Trophoblast cell (in vitro differentiated cells and primary cell): ENCODE results near the gene KCNC2.
A peak's percentile ranks its signal among the peaks of the same experiment; 100 is the strongest.
"Not testable (repeated sequence)": the region's sequence is repeated elsewhere in the genome, so short reads cannot be mapped to it uniquely, and the experiment has no call there.

Experiments used
- DNase-seq, 2 donors: peaks; one replicate each; pipeline ENCODE4 v3.0.0-alpha.2; 2016
- H2AFZ ChIP-seq: 2 replicates; pipeline ENCODE4 v1.6.1; 2013; ENCODE audit warnings: low read length, moderate library complexity, mild to moderate bottlenecking; ENCODE audit not compliant: insufficient read depth, poor library complexity
- H2AK5ac ChIP-seq: 2 replicates; pipeline ENCODE4 v1.6.1; 2013; ENCODE audit warnings: mild to moderate bottlenecking, low read length
- H2BK120ac ChIP-seq: 2 replicates; pipeline ENCODE4 v1.6.1; 2013; ENCODE audit warnings: low read length, mild to moderate bottlenecking, moderate library complexity; ENCODE audit not compliant: insufficient read depth, poor library complexity
- H2BK12ac ChIP-seq: 2 replicates; pipeline ENCODE4 v1.6.1; 2013; ENCODE audit warnings: mild to moderate bottlenecking, low read length, moderate library complexity
- H2BK5ac ChIP-seq: 2 replicates; pipeline ENCODE4 v1.6.1; 2013; ENCODE audit warnings: low read length, low read depth, moderate library complexity, mild to moderate bottlenecking; ENCODE audit not compliant: poor library complexity
- H3K14ac ChIP-seq: 2 replicates; pipeline ENCODE4 v1.6.1; 2013; ENCODE audit warnings: mild to moderate bottlenecking, low read length
- H3K18ac ChIP-seq: 2 replicates; pipeline ENCODE4 v1.6.1; 2013; ENCODE audit warnings: mild to moderate bottlenecking, low read length
- H3K23ac ChIP-seq: 2 replicates; pipeline ENCODE4 v1.6.1; 2013; ENCODE audit warnings: low read length
- H3K27ac ChIP-seq: 2 replicates; pipeline ENCODE4 v1.5.1; 2013; ENCODE audit warnings: low read depth, mild to moderate bottlenecking, inconsistent platforms, low read length, moderate library complexity
- H3K27me3 ChIP-seq: 2 replicates; pipeline ENCODE4 v1.6.1; 2013; ENCODE audit warnings: inconsistent platforms, mild to moderate bottlenecking, low read length, moderate library complexity; ENCODE audit not compliant: insufficient read depth
- H3K36me3 ChIP-seq, 2 experiments: 1 replicate in 1 of 2; 2 replicates in 1 of 2; pipeline ENCODE4 v1.6.1; 2013; ENCODE audit warnings: low read length in 2 of 2, mild to moderate bottlenecking in 2 of 2, moderate library complexity in 1 of 2; ENCODE audit not compliant: insufficient read depth in 2 of 2, control insufficient read depth in 1 of 2
- H3K4ac ChIP-seq: 2 replicates; pipeline ENCODE4 v1.6.1; 2013; ENCODE audit warnings: low read depth, mild to moderate bottlenecking, low read length, moderate library complexity
- H3K4me1 ChIP-seq, 2 experiments: 1 replicate in 1 of 2; 2 replicates in 1 of 2; pipeline ENCODE4 v1.6.1; 2013; ENCODE audit warnings: low read length in 2 of 2, mild to moderate bottlenecking in 2 of 2, moderate library complexity in 1 of 2; ENCODE audit not compliant: insufficient read depth in 2 of 2, control insufficient read depth in 1 of 2
- H3K4me2 ChIP-seq: 2 replicates; pipeline ENCODE4 v1.6.1; 2013; ENCODE audit warnings: inconsistent platforms, mild to moderate bottlenecking, low read length, moderate library complexity
- H3K4me3 ChIP-seq: 2 replicates; pipeline ENCODE4 v1.5.1; 2013; ENCODE audit warnings: mild to moderate bottlenecking, low read depth, low read length, inconsistent platforms
- H3K79me1 ChIP-seq: one replicate; pipeline ENCODE4 v1.6.1; 2013; ENCODE audit warnings: low read length
- H3K79me2 ChIP-seq: 2 replicates; pipeline ENCODE4 v1.6.1; 2013; ENCODE audit warnings: low read length, mild to moderate bottlenecking; ENCODE audit not compliant: control insufficient read depth, insufficient read depth, poor library complexity
- H3K9ac ChIP-seq: 2 replicates; pipeline ENCODE4 v1.6.1; 2013; ENCODE audit warnings: mild to moderate bottlenecking, low read length
- H3K9me3 ChIP-seq: 2 replicates; pipeline ENCODE4 v1.6.1; 2013; ENCODE audit warnings: low read depth, mild to moderate bottlenecking, control low read depth, inconsistent platforms, low read length; ENCODE audit not compliant: insufficient read depth
- H4K12ac ChIP-seq: 2 replicates; pipeline ENCODE4 v1.6.1; 2013; ENCODE audit warnings: low read depth, mild to moderate bottlenecking, low read length, moderate library complexity
- H4K8ac ChIP-seq: 2 replicates; pipeline ENCODE4 v1.6.1; 2013; ENCODE audit warnings: low read depth, mild to moderate bottlenecking, low read length, moderate library complexity
- H4K91ac ChIP-seq: one replicate; pipeline ENCODE4 v1.6.1; 2013; ENCODE audit warnings: low read depth, mild to moderate bottlenecking, low read length, moderate library complexity
- WGBS: extraction: QIAGEN DNeasy Blood & Tissue Kit; methylation state at CpG from one replicate; pipeline ENCODE4 v1.1.7; 2013; ENCODE audit warnings: missing lambda C conversion rate; ENCODE audit not compliant: insufficient read length, insufficient coverage; ENCODE audit errors: extremely low coverage; 5-methylcytosine and 5-hydroxymethylcytosine counted together

Gene KCNC2

DNA sequence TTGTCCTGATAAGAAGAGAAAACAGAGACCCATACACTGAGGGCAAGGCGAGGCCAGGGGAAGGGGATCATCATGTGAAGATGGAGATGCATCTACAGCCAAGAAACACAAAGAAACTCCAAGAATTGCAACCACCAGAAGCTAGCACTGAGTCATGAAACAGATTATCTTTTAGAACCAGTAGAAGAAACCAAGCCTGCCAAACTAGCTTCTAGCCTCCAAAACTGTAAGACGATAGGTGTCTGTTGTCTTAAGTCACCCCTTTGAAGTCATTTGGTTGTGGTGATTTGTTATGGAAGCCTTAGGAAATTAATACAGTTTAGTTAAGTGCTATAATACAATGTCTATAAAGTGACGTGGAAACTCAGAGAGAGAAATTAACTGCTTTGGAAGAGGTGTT, 15.4 kb downstream of the KCNC2 start:
- DNase-seq, result peak in 1 of 2 donors; percentile 13
- no peak overlapping the region for H3K4me3 ChIP-seq
- H4K91ac ChIP-seq, result no peak overlapping the region
- H2BK120ac ChIP-seq, result no peak overlapping the region
- no peak overlapping the region for H3K23ac ChIP-seq
- no peak overlapping the region for H4K8ac ChIP-seq
- no peak overlapping the region for H4K12ac ChIP-seq
- no CpG with 5 or more reads among the region's 3 CpGs for WGBS
- no peak overlapping the region for H2AK5ac ChIP-seq
- no peak overlapping the region for H3K14ac ChIP-seq
- H3K4ac ChIP-seq, result no peak overlapping the region
- H3K27ac ChIP-seq, result no peak overlapping the region
- H2AFZ ChIP-seq, result no peak overlapping the region
- no peaks in the 10 kb centered on the region for H3K79me1 ChIP-seq
- no peaks in the 10 kb centered on the region for H3K4me1 ChIP-seq
- no peaks in the 10 kb centered on the region for H3K36me3 ChIP-seq
- no peak overlapping the region for H3K9ac ChIP-seq
- no peak overlapping the region for H2BK5ac ChIP-seq
- no peaks in the 10 kb centered on the region for H3K27me3 ChIP-seq
- no peak overlapping the region for H3K18ac ChIP-seq
- no peak overlapping the region for H3K4me2 ChIP-seq
- H3K79me2 ChIP-seq, result no peaks in the 10 kb centered on the region
- H3K9me3 ChIP-seq, result no peaks in the 10 kb centered on the region
- H2BK12ac ChIP-seq, result no peak overlapping the region

DNA sequence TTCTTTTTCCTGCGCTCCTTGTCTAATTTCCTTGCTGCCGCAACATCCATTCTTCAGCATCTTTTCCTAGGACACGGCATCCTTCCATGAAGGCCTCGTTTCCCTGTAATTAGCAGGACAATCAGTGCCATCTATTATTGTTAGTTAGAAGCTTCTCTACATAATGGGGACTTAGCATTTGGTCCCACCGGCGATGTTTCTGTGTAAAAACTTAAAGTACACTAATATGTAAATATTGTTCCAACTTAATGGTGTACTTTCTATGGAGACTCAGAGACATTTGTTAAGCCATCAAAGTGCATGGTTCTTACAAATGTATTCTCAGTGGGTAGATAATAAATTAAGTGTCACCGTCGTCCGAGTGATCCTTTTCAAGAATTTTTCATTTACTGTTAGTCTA, 17.4 kb downstream of the KCNC2 start:
- no peak overlapping the region for H3K14ac ChIP-seq
- no peak overlapping the region for H2BK120ac ChIP-seq
- no peak overlapping the region for H3K4me3 ChIP-seq
- no peak overlapping the region for H2AFZ ChIP-seq
- no peaks in the 10 kb centered on the region for H3K27me3 ChIP-seq
- H3K4ac ChIP-seq, result no peak overlapping the region
- H3K4me1 ChIP-seq, result no peaks in the 10 kb centered on the region
- H2BK5ac ChIP-seq, result no peak overlapping the region
- H3K79me2 ChIP-seq, result no peaks in the 10 kb centered on the region
- H3K9ac ChIP-seq, result no peak overlapping the region
- H4K8ac ChIP-seq, result no peak overlapping the region
- DNase-seq, result no peak
- H3K27ac ChIP-seq, result no peak overlapping the region
- no peaks in the 10 kb centered on the region for H3K79me1 ChIP-seq
- H3K36me3 ChIP-seq, result no peaks in the 10 kb centered on the region
- H3K23ac ChIP-seq, result no peak overlapping the region
- no peak overlapping the region for H3K4me2 ChIP-seq
- H4K12ac ChIP-seq, result no peak overlapping the region
- H4K91ac ChIP-seq, result no peak overlapping the region
- H3K9me3 ChIP-seq, result no peaks in the 10 kb centered on the region
- no CpG with 5 or more reads among the region's 9 CpGs for WGBS
- no peak overlapping the region for H3K18ac ChIP-seq
- H2BK12ac ChIP-seq, result no peak overlapping the region
- H2AK5ac ChIP-seq, result no peak overlapping the region

DNA sequence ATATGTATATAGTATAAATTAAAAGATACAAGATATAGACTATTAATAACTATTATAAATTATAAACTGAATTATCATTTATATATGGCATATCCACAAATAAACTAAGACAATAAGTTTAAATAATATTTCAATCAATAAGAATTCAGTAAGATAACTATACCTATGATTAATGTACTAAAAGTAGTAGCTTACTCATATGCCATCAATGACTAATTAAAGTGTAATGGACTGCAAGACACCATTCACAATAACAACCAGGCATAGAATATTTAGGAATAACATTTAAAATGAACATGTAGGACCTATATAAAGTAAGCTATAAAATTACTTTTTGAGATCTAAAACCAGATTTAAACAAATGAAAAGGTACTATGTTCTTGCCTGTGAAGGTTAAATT, 18.8 kb downstream of the KCNC2 start:
- Histone ChIP-seq H3K36me3 (no peaks in the 10 kb centered on the region), H3K4me3 (no peak overlapping the region), H2BK120ac (no peak overlapping the region), H4K8ac (no peak overlapping the region), H2AFZ (no peak overlapping the region), H3K9ac (no peak overlapping the region), H2BK5ac (no peak overlapping the region), H4K91ac (no peak overlapping the region), H3K79me1 (no peaks in the 10 kb centered on the region), H3K27ac (no peak overlapping the region), H2AK5ac (no peak overlapping the region), H3K4me1 (no peaks in the 10 kb centered on the region), H2BK12ac (no peak overlapping the region), H4K12ac (no peak overlapping the region), H3K4me2 (no peak overlapping the region), H3K27me3 (no peaks in the 10 kb centered on the region), H3K23ac (no peak overlapping the region), H3K14ac (no peak overlapping the region), H3K9me3 (no peaks in the 10 kb centered on the region), H3K18ac (no peak overlapping the region), H3K79me2 (no peaks in the 10 kb centered on the region), H3K4ac (no peak overlapping the region)
- DNase-seq, result no peak

DNA sequence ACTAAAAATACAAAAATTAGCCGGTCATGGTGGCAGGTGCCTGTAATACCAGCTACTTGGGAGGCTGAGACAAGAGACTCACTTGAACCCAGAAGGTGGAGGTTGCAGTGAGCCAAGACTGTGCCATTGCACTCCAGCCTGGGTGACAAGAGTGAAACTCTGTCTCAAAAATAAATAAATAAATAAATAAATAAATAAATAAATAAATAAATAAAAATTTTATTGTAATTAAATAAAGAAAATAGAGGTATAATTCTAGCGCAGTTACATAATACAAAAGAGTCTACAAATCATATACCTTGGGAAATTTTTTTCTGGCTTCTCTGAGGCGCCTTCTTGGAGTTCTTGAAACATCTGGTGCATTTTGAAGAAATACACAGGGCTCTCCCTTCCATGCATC, 23.8 kb downstream of the KCNC2 start:
- not testable (repeated sequence) for H3K79me1 ChIP-seq, DNase-seq, H3K36me3 ChIP-seq, H3K4ac ChIP-seq, H2AFZ ChIP-seq, H3K14ac ChIP-seq, H3K4me3 ChIP-seq, H3K23ac ChIP-seq, H3K4me2 ChIP-seq, H4K8ac ChIP-seq, H2BK120ac ChIP-seq, H3K9me3 ChIP-seq, H4K91ac ChIP-seq, H3K4me1 ChIP-seq, H3K9ac ChIP-seq, H3K18ac ChIP-seq, H3K79me2 ChIP-seq, H3K27me3 ChIP-seq, H4K12ac ChIP-seq, H2AK5ac ChIP-seq, H2BK12ac ChIP-seq, H3K27ac ChIP-seq, H2BK5ac ChIP-seq
- WGBS, result no CpG with 5 or more reads among the region's 3 CpGs

DNA sequence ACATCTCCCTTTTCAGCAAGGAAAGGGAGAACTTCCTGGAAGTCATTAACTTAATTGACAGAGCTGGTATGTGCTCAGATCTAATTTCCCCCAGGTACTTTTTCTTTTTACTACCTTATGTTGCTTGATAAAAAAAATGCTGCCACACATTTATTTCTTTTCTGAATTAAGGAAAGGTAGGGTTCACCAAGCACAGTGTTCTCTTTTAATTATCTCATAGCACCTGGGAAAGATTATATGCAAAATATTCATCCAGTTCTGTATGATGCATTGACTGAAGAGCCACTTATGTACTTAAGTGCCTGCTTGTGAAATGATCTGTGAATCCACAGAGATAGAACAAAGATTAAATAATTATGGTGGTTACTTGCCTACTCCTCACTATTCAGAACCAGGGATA, 25.1 kb downstream of the KCNC2 start:
- H2BK5ac ChIP-seq, result no peak overlapping the region
- H3K4ac ChIP-seq, result no peak overlapping the region
- no peaks in the 10 kb centered on the region for H3K79me1 ChIP-seq
- no peak overlapping the region for H4K12ac ChIP-seq
- H3K14ac ChIP-seq, result no peak overlapping the region
- H2BK12ac ChIP-seq, result no peak overlapping the region
- no peak overlapping the region for H4K91ac ChIP-seq
- H3K4me1 ChIP-seq, result no peaks in the 10 kb centered on the region
- no peak overlapping the region for H3K18ac ChIP-seq
- no peak overlapping the region for H2AFZ ChIP-seq
- no peaks in the 10 kb centered on the region for H3K79me2 ChIP-seq
- no peak for DNase-seq
- H3K36me3 ChIP-seq, result no peaks in the 10 kb centered on the region
- no peak overlapping the region for H3K27ac ChIP-seq
- H3K4me3 ChIP-seq, result no peak overlapping the region
- no peak overlapping the region for H3K4me2 ChIP-seq
- no peak overlapping the region for H3K9ac ChIP-seq
- no peak overlapping the region for H2AK5ac ChIP-seq
- no peaks in the 10 kb centered on the region for H3K27me3 ChIP-seq
- no peak overlapping the region for H4K8ac ChIP-seq
- H3K9me3 ChIP-seq, result no peaks in the 10 kb centered on the region
- H3K23ac ChIP-seq, result no peak overlapping the region
- no peak overlapping the region for H2BK120ac ChIP-seq
